Smooth muscle cell (in vitro differentiated cells): Measurements from ENCODE around the gene DHX34. TPM values are rescaled to one million over a fixed set of nuclear protein-coding genes. Genes with fewer than 3 reads are reported as not detected.
"Not testable (repeated sequence)": the region's sequence is repeated elsewhere in the genome, so short reads cannot be mapped to it uniquely, and the experiment has no call there.

ENCODE experiments used
- DNase-seq: peaks from one replicate; lab custom pipeline; 2025; ENCODE audit not compliant: unreplicated experiment; lab: John Stamatoyannopoulos, UW
- H2AFZ ChIP-seq: fragments of 200-600 bp; sonication (generic); 2 replicates; pipeline ENCODE4 v1.6.0; 2016; ENCODE audit warnings: antibody characterized with exemption, low read depth, mild to moderate bottlenecking
- H3F3A ChIP-seq: fragments of 200-600 bp; sonication (generic); 2 replicates; pipeline ENCODE4 v1.6.0; 2017; ENCODE audit warnings: antibody characterized with exemption, low read depth
- H3K27ac ChIP-seq: fragments of 200-600 bp; sonication (generic); 2 replicates; pipeline ENCODE4 v1.5.1; 2016; ENCODE audit warnings: low read depth, mild to moderate bottlenecking
- H3K27me3 ChIP-seq: fragments of 200-600 bp; sonication (generic); 2 replicates; pipeline ENCODE4 v1.6.1; 2016; ENCODE audit warnings: low read depth, mild to moderate bottlenecking
- H3K36me3 ChIP-seq: fragments of 200-600 bp; sonication (generic); 2 replicates; pipeline ENCODE4 v1.5.1; 2016; ENCODE audit warnings: low read depth
- H3K4me1 ChIP-seq: fragments of 200-600 bp; sonication (generic); 2 replicates; pipeline ENCODE4 v1.5.1; 2016; ENCODE audit warnings: low read depth
- H3K4me2 ChIP-seq: fragments of 200-600 bp; sonication (generic); 2 replicates; pipeline ENCODE4 v1.6.0; 2016; ENCODE audit warnings: mild to moderate bottlenecking
- H3K4me3 ChIP-seq: fragments of 200-600 bp; sonication (generic); 2 replicates; pipeline ENCODE4 v1.5.1; 2016; ENCODE audit warnings: mild to moderate bottlenecking
- H3K79me2 ChIP-seq: fragments of 200-600 bp; sonication (generic); 2 replicates; pipeline ENCODE4 v1.6.0; 2016; ENCODE audit warnings: low read depth, mild to moderate bottlenecking
- H3K9ac ChIP-seq: fragments of 200-600 bp; sonication (generic); 2 replicates; pipeline ENCODE4 v1.6.0; 2016; ENCODE audit warnings: low read depth
- H3K9me3 ChIP-seq: fragments of 200-600 bp; sonication (generic); replicated peaks from 2 replicates; pipeline ENCODE4 v1.5.1; 2016; ENCODE audit warnings: low read depth
- H4K20me1 ChIP-seq: fragments of 200-600 bp; sonication (generic); 2 replicates; pipeline ENCODE4 v1.6.0; 2016; ENCODE audit warnings: low read depth
- CTCF ChIP-seq: fragments of 200-600 bp; sonication (generic); IDR thresholded peaks from 2 replicates; pipeline ENCODE4 v1.5.1; 2017; ENCODE audit warnings: borderline replicate concordance, mild to moderate bottlenecking, antibody characterized with exemption; ENCODE audit not compliant: insufficient read depth, poor library complexity, severe bottlenecking
- WGBS: methylation state at CpG from one replicate; pipeline ENCODE4 v1.1.7; 2016; ENCODE audit warnings: low lambda C conversion rate; 5-methylcytosine and 5-hydroxymethylcytosine counted together
- polyA plus RNA-seq: library from polyadenylated mRNA; unstranded; fragments of >200 nt; fragmentation: Nextera tagmentation; extraction: Ambion mirVana; gene quantifications from 2 replicates; pipeline ENCODE4 v1.2.1, GENCODE V29; 2016
- total RNA-seq: library from RNA; depleted of rRNA; stranded (reverse); fragments of >200 nt; gene quantifications from 2 replicates; pipeline ENCODE4 v1.2.3, GENCODE V29; 2014

Gene DHX34
- total and polyA plus RNA-seq, 2 experiments from 2014 or later = 7.1 to 9.8 TPM

GRCh38 chr19:47381121-47381520 lies 32.0 kb downstream of the DHX34 start:
- WGBS = 95% methylated on average over 10 of the region's 14 CpGs
- H3K4me2 ChIP-seq = no peak overlapping the region
- no peaks in the 10 kb centered on the region for H3K27me3 ChIP-seq
- H4K20me1 ChIP-seq = no peaks in the 10 kb centered on the region
- no peak for TF ChIP-seq CTCF
- H3F3A ChIP-seq = no peaks in the 10 kb centered on the region
- H2AFZ ChIP-seq = no peak overlapping the region
- H3K4me1 ChIP-seq = no peaks in the 10 kb centered on the region
- H3K9ac ChIP-seq = no peak overlapping the region
- no peaks in the 10 kb centered on the region for H3K9me3 ChIP-seq
- H3K36me3 ChIP-seq = peaks cover 4% of the 10 kb centered on the region
- no peaks in the 10 kb centered on the region for H3K79me2 ChIP-seq
- no peak overlapping the region for H3K4me3 ChIP-seq
- DNase-seq = no peak
- no peak overlapping the region for H3K27ac ChIP-seq

GRCh38 chr19:47381653-47382279 lies 32.7 kb downstream of the DHX34 start:
- no peak overlapping the region for H3K27ac ChIP-seq
- no peak overlapping the region for H3K4me2 ChIP-seq
- TF ChIP-seq CTCF = no peak
- H3K9ac ChIP-seq = no peak overlapping the region
- DNase-seq = no peak
- H3K4me3 ChIP-seq = no peak overlapping the region
- no peaks in the 10 kb centered on the region for H3K4me1 ChIP-seq
- no peaks in the 10 kb centered on the region for H3K9me3 ChIP-seq
- WGBS = 88% methylated on average over 11 of the region's 11 CpGs
- peaks cover 4% of the 10 kb centered on the region for H3K36me3 ChIP-seq
- H3F3A ChIP-seq = no peaks in the 10 kb centered on the region
- no peak overlapping the region for H2AFZ ChIP-seq
- no peaks in the 10 kb centered on the region for H3K27me3 ChIP-seq
- no peaks in the 10 kb centered on the region for H3K79me2 ChIP-seq
- no peaks in the 10 kb centered on the region for H4K20me1 ChIP-seq

- WGBS = 96% methylated on average over 5 of the region's 5 CpGs
Observed at GRCh38 chr19:47383890-47384289, 34.8 kb downstream of the DHX34 start.

GRCh38 chr19:47384533-47384932 lies 35.4 kb downstream of the DHX34 start:
- 95% methylated on average over 4 of the region's 4 CpGs for WGBS
- H3K4me2 ChIP-seq, H3K27ac ChIP-seq, H2AFZ ChIP-seq, H3F3A ChIP-seq, H3K4me3 ChIP-seq, H3K9me3 ChIP-seq, DNase-seq, H3K27me3 ChIP-seq, H3K4me1 ChIP-seq, H4K20me1 ChIP-seq, H3K79me2 ChIP-seq, H3K36me3 ChIP-seq, H3K9ac ChIP-seq: not testable (repeated sequence)

More at GRCh38 chr19:47383890-47384289, 34.8 kb downstream of the DHX34 start:
- H3K27me3 ChIP-seq, H3K27ac ChIP-seq, H3K9me3 ChIP-seq, H3K9ac ChIP-seq, H3K4me2 ChIP-seq, H3K4me3 ChIP-seq, H3K36me3 ChIP-seq, H4K20me1 ChIP-seq, H3F3A ChIP-seq, DNase-seq, H3K4me1 ChIP-seq, H3K79me2 ChIP-seq, H2AFZ ChIP-seq: not testable (repeated sequence)

- H3K9ac ChIP-seq, H3K36me3 ChIP-seq, H3K27ac ChIP-seq, H3K4me2 ChIP-seq, DNase-seq, H3F3A ChIP-seq, H3K27me3 ChIP-seq, H3K4me1 ChIP-seq, H2AFZ ChIP-seq, H3K79me2 ChIP-seq, H4K20me1 ChIP-seq, H3K9me3 ChIP-seq, H3K4me3 ChIP-seq: not testable (repeated sequence)
- 95% methylated on average over 12 of the region's 12 CpGs for WGBS
Observed at GRCh38 chr19:47386582-47386981, 37.5 kb downstream of the DHX34 start.

GRCh38 chr19:47387623-47388022 lies 38.5 kb downstream of the DHX34 start:
- H3K9ac ChIP-seq, H3K27me3 ChIP-seq, H3F3A ChIP-seq, H3K4me2 ChIP-seq, DNase-seq, H3K79me2 ChIP-seq, H3K36me3 ChIP-seq, H3K9me3 ChIP-seq, H4K20me1 ChIP-seq, H3K27ac ChIP-seq, H3K4me1 ChIP-seq, H2AFZ ChIP-seq, H3K4me3 ChIP-seq: not testable (repeated sequence)
- 94% methylated on average over 3 of the region's 3 CpGs for WGBS

GRCh38 chr19:47388721-47389120 lies 39.6 kb downstream of the DHX34 start:
- not testable (repeated sequence) for H3K4me2 ChIP-seq, H3K27me3 ChIP-seq, H2AFZ ChIP-seq, DNase-seq, H3K4me3 ChIP-seq, H3K9me3 ChIP-seq, H3F3A ChIP-seq, H3K9ac ChIP-seq, H3K79me2 ChIP-seq, H3K36me3 ChIP-seq, H4K20me1 ChIP-seq, H3K27ac ChIP-seq, H3K4me1 ChIP-seq
- 98% methylated on average over 5 of the region's 5 CpGs for WGBS
